ENCODE data around the gene FGD6.

GRCh38 chr12:95195122-95195521 lies 22.1 kb downstream of the FGD6 start:
- TF ChIP-seq, protein P1, sequence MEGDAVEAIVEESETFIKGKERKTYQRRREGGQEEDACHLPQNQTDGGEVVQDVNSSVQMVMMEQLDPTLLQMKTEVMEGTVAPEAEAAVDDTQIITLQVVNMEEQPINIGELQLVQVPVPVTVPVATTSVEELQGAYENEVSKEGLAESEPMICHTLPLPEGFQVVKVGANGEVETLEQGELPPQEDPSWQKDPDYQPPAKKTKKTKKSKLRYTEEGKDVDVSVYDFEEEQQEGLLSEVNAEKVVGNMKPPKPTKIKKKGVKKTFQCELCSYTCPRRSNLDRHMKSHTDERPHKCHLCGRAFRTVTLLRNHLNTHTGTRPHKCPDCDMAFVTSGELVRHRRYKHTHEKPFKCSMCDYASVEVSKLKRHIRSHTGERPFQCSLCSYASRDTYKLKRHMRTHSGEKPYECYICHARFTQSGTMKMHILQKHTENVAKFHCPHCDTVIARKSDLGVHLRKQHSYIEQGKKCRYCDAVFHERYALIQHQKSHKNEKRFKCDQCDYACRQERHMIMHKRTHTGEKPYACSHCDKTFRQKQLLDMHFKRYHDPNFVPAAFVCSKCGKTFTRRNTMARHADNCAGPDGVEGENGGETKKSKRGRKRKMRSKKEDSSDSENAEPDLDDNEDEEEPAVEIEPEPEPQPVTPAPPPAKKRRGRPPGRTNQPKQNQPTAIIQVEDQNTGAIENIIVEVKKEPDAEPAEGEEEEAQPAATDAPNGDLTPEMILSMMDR (IDR thresholded peaks at IDR 0.05 in 4 of 5, conservative IDR thresholded peaks at IDR 0.05 in 1 of 5): no peak
- TF ChIP-seq POLR2A (IDR thresholded peaks at IDR 0.05): no peak

All from gastrocnemius medialis (tissue), 4 donors.